Measurements from ENCODE around the gene CD300LD. TPM values are rescaled to one million over a fixed set of nuclear protein-coding genes. Genes with fewer than 3 reads are reported as not detected.

Gene CD300LD
- total RNA-seq, 2 donors from 2014 or later, result not detected

GRCh38 chr17:74604200-74604599, 12.1 kb upstream of the CD300LD start:
- DNase-seq, result no peak

GRCh38 chr17:74603746-74604145, 11.7 kb upstream of the CD300LD start:
- Histone ChIP-seq H3K27ac (no peak overlapping the region), H3K36me3 (replicated peaks in 1 of 2; ENCODE audit: insufficient read depth in 1 of 2, low read depth in 2 of 2) (no peaks in the 10 kb centered on the region), H3K27me3 (peaks cover 0 to 7% of the 10 kb centered on the region in 2 donors), H3K9me3 (no peaks in the 10 kb centered on the region), H3K4me1 (no peaks in the 10 kb centered on the region), H3K4me3 (no peak overlapping the region)
- intact Hi-C loops (cut with DNase I), result no loop called here
- ATAC-seq, result no peak
- WGBS, 2 donors, result 46 to 55% methylated on average over 4 to 5 of the region's 5 CpGs
- DNase-seq, result no peak
- no peak for TF ChIP-seq POLR2A (IDR thresholded peaks at IDR 0.05)
- TF ChIP-seq CTCF (IDR thresholded peaks at IDR 0.05), result no peak

More at GRCh38 chr17:74604200-74604599, 12.1 kb upstream of the CD300LD start:
- intact Hi-C loops (cut with DNase I), result no loop called here
- Histone ChIP-seq H3K4me3 (no peak overlapping the region), H3K36me3 (replicated peaks in 1 of 2; ENCODE audit: insufficient read depth in 1 of 2, low read depth in 2 of 2) (no peaks in the 10 kb centered on the region), H3K27me3 (peaks cover 0 to 7% of the 10 kb centered on the region in 2 donors), H3K4me1 (no peaks in the 10 kb centered on the region), H3K9me3 (no peaks in the 10 kb centered on the region), H3K27ac (no peak overlapping the region)
- WGBS, 2 donors, result 75 to 83% methylated on average over 3 to 6 of the region's 6 CpGs
- TF ChIP-seq CTCF (IDR thresholded peaks at IDR 0.05) (no peak), POLR2A (IDR thresholded peaks at IDR 0.05) (no peak)
- no peak for ATAC-seq

GRCh38 chr17:74603037-74603635, 11.1 kb upstream of the CD300LD start:
- no peaks in the 10 kb centered on the region for H3K36me3 ChIP-seq (replicated peaks in 1 of 2; ENCODE audit: insufficient read depth in 1 of 2, low read depth in 2 of 2)
- no peak overlapping the region for H3K4me3 ChIP-seq
- H3K27me3 ChIP-seq, result peaks cover 0 to 7% of the 10 kb centered on the region in 2 donors
- ATAC-seq (no peak), DNase-seq (peak in 1 of 4 donors; percentile 10)
- no peaks in the 10 kb centered on the region for H3K9me3 ChIP-seq
- intact Hi-C loops (cut with DNase I), result no loop called here
- H3K4me1 ChIP-seq, result no peaks in the 10 kb centered on the region
- TF ChIP-seq POLR2A (IDR thresholded peaks at IDR 0.05), result no peak
- no peak overlapping the region for H3K27ac ChIP-seq
- 40 to 53% methylated on average over 4 to 6 of the region's 6 CpGs for WGBS, 2 donors

- 26 to 33% methylated on average over 11 to 12 of the region's 12 CpGs for WGBS, 2 donors
- Histone ChIP-seq H3K27ac (no peak overlapping the region), H3K9me3 (no peaks in the 10 kb centered on the region), H3K36me3 (replicated peaks in 1 of 2; ENCODE audit: insufficient read depth in 1 of 2, low read depth in 2 of 2) (no peaks in the 10 kb centered on the region), H3K4me3 (no peak overlapping the region), H3K4me1 (no peaks in the 10 kb centered on the region), H3K27me3 (peaks cover 0 to 7% of the 10 kb centered on the region in 2 donors)
- peak in 3 of 4 donors; percentile 19 to 45 (median 26) for DNase-seq
- TF ChIP-seq CTCF (IDR thresholded peaks at IDR 0.05) (peak in 6 of 7 experiments; percentile 25 to 60 (median 40)), POLR2A (IDR thresholded peaks at IDR 0.05) (no peak)
- intact Hi-C loops (cut with DNase I), result no loop called here
- no peak for ATAC-seq
These were observed 10.0 kb upstream of the CD300LD start for GRCh38 chr17:74601944-74602572.

- Histone ChIP-seq H3K36me3 (replicated peaks in 1 of 2; ENCODE audit: insufficient read depth in 1 of 2, low read depth in 2 of 2) (no peaks in the 10 kb centered on the region), H3K27ac (no peak overlapping the region), H3K27me3 (peaks cover 0 to 7% of the 10 kb centered on the region in 2 donors), H3K4me3 (no peak overlapping the region), H3K4me1 (no peaks in the 10 kb centered on the region), H3K9me3 (no peaks in the 10 kb centered on the region)
- no peak for ATAC-seq
- 30 to 44% methylated on average over 9 to 10 of the region's 10 CpGs for WGBS, 2 donors
- intact Hi-C loops (cut with DNase I), result no loop called here
- peak in 1 of 4 donors; percentile 46 for DNase-seq
- no peak for TF ChIP-seq POLR2A (IDR thresholded peaks at IDR 0.05)
- TF ChIP-seq CTCF (IDR thresholded peaks at IDR 0.05), result no peak
These were observed 7.4 kb upstream of the CD300LD start for GRCh38 chr17:74599448-74599939.
